GM21825 (cell line): ENCODE measurements around the gene RYR2.
"Not testable (repeated sequence)": the region's sequence is repeated elsewhere in the genome, so short reads cannot be mapped to it uniquely, and the experiment has no call there.

Source experiments
- ATAC-seq: cut with Tn5 transposase; IDR thresholded peaks from one replicate; pipeline ENCODE4 v1.9.1; 2021; ENCODE audit warnings: mild to moderate bottlenecking, moderate library complexity; ENCODE audit not compliant: unreplicated experiment

RYR2 gene

GRCh38 chr1:237139732-237140131 is 97.7 kb downstream of the RYR2 start:
- no peak for ATAC-seq

DNA sequence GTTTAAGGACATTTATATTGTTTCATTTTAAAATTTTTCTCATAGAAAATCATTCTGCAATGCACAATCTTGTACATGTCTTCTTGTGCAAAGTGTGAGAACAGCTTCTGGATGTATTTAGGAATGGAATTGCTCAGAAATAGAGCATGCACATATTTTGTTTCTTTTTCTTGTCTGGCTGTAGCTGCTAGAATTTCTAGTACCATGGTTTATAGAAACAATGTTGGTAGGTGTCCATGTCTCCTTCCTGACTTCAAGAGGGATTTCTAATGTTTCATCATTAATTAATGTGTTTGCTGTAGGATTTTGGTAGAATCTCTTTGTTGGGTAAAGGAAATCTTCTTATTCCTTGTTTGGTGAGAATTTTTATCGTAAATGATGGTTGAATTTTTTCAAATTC is 99.0 kb downstream of the RYR2 start:
- ATAC-seq, result no peak

GRCh38 chr1:237141502-237141901 is 99.5 kb downstream of the RYR2 start:
- no peak for ATAC-seq

DNA sequence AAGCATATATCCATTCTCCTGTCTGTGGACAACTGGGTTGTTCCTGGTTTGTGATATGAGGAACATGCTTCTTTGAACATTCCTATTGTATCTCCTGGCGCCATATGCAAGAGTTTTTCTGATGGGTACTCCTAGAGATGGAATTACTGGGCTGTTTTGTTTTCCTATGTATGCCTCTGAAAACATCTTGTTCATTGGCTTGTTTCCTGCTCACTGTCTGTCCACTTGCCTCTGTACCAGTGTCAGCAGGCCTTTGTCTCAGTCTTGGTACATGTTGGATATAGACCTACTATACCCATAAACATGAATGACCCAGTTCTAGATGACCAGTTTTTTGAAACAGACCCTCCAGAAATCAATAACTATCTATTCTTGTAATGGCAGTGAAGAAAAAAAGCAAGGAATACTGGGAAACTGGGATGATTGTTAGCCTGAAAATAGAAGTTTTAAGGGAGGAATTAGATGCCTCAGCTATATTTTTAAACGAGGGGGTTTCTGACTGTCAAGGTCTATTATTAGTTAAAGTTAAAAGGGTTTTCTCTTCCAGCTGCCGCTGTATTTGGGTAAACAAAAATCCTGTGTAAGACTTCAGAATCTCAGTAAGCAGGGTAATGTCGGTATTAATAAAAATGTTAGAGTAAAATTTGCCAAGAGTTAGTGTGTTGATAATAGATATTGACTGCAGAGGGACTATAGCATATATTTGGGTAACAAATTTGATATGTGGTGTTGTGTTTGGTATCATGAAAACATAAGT is 103.6 kb downstream of the RYR2 start:
- no peak for ATAC-seq

DNA sequence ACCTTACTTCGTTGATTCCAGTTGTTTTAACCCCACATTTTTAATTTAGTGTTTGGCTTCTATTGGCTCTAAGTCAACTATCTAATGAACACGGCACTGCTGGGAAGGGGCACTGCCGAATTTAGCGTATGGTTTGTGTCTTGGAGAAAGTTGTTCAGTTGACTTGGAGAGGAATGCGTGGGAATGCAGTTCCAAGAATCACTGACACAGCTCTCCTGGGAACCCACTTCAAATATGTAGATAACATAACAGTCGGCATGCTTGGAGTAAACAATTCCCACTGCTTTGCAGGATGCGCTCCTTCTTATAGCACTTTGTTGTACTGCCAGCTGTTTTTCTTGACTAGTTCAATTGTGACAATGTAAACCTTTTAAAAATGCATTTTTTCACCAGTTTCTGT is 104.3 kb downstream of the RYR2 start:
- no peak for ATAC-seq

- no peak for ATAC-seq
These were observed 107.9 kb downstream of the RYR2 start for GRCh38 chr1:237149857-237150256.

- not testable (repeated sequence) for ATAC-seq
These were observed 110.0 kb downstream of the RYR2 start for GRCh38 chr1:237151979-237152378.

- no peak for ATAC-seq
These were observed 110.7 kb downstream of the RYR2 start for GRCh38 chr1:237152506-237153335.

- no peak for ATAC-seq
These were observed 112.2 kb downstream of the RYR2 start for GRCh38 chr1:237154157-237154556.

GRCh38 chr1:237164406-237165352 is 122.7 kb downstream of the RYR2 start:
- ATAC-seq, result no peak

DNA sequence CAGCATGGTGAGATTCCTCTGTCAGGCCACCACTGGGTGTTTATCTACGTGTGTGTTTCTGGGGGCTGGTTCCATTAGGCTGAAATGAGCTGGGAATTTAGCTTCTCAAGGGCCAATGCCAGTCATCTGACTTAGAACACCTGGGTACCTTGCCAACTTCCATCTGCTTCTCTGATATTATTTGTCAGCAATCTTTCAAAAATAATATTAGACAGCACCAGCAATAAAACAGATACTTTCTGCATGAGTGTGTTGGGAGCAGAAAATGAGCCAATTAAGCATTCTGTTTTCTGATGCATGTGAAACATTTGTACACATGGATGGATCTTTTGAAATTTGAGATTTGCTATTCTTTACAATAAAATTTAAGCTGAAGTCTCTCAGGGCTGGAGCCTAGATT is 124.1 kb downstream of the RYR2 start:
- no peak for ATAC-seq

DNA sequence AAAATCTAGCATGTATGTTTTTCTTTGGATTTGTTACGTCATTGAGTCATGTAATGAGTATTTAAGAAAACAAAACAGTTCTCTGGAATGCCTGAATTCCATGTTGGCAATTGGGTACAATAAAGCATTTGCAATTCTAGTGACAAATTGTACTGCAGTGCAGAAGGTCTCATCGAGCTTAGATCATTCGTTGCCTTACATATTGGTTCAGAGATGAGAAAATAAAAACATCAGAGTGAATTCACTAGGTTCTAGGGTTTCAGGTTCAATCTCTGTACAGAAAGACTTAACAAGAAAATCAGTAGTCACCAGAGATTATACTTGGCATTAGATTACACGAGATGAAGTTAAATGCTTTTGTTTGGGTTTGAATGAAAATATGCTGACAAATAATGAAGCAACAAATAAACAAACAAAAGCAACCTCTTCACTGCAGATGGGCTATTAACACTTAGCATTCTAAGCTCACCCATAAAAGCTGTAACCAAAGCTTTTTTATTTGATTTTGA is 124.7 kb downstream of the RYR2 start:
- no peak for ATAC-seq

- no peak for ATAC-seq
These were observed 128.2 kb downstream of the RYR2 start for GRCh38 chr1:237170149-237170548.

- ATAC-seq, result no peak
These were observed 129.6 kb downstream of the RYR2 start for GRCh38 chr1:237171454-237172117.

DNA sequence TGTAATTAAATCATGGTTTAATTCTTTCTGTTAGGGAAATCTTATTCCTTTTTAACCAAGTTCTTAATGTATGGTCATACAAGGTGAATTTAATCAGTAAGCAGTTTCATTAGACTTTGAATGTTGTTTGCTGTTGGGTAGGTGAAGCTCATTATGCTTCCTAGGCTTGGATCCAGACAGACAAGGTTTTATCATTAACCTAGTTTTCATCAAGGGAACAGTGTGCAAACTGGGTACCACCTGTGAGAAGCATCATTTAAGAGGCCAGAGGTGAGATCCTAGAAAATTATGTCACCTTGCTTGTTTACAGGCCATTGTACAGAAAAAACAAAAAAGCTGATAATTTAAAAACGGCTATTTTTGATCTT is 130.1 kb downstream of the RYR2 start:
- no peak for ATAC-seq

DNA sequence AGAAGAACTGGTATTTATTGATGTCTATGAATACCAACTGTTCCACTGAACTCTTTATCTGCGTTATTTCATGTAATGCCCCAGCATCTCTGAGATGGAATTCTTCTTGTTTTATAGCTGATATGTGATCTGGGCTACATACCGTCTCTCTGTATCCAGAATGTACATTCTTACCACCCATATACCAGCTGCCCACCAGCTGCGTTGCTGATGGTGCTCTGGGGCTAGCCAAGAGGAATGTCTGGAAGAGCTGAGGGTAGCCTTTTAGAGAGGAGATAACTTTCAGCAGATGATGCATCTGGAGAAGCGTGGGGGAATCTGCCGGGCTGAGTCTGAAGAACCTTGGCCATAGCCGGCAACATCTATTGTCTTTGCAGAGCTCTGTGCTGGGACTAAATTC is 137.5 kb downstream of the RYR2 start:
- ATAC-seq, result no peak

- no peak for ATAC-seq
These were observed 138.3 kb downstream of the RYR2 start for GRCh38 chr1:237180256-237180655.

DNA sequence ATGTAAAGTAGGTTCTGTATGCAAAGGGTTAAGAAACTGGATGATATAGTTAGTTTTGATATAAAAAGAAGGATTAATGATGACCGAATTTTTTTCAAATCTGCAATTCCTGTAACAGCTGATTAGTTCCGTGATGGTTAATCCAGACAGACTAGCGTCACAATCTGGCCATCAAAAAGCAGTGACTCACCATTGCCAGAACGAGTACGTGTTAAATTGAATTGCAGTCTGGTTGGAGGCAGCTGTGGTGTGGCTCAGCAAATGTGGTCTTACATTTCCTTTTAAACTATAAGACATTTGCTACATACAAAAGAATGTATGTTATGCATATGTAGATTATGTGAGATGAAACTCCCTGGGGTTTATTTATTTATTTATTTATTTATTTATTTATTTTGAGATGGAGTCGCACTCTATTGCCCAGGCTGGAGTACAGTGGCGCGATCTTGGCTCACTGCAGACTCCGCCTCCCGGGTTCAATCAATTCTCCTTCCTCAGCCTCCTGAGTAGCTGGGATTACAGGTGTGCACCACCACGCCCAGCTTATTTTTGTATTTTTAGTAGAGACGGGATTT is 139.8 kb downstream of the RYR2 start:
- no peak for ATAC-seq

DNA sequence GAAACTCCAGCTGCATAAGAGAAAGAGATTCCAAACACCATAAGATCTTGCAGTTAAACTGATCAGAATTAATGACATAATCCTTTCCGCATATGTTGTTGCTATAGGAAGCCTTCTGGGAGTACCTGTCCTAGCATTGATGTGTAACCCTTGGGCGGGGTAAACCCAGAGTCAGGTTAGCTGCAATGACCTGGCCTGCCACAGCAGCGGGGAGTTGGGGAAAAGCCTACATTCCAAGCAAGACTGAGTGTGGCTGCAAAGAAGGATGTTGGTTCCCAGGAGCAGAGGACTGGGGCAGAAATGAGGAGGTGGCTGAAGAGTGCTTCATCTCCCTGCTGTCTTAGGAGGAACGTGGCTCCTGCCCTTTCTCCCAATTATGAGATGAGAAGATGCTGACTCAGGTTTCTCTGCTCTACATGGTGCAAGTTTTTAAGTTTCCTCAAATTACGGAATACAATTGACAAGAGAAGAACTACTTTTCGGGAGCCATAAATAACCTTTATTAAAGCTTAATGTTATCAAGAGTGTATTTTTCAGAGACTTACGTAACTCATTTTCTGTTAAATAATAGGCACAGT is 142.1 kb downstream of the RYR2 start:
- no peak for ATAC-seq

- ATAC-seq, result no peak
These were observed 144.7 kb downstream of the RYR2 start for GRCh38 chr1:237186675-237187074.
